Brain microvascular endothelial cell (primary cell): ENCODE results near the gene RAMP1.

ENCODE experiments used
- DNase-seq: peaks from one replicate; pipeline ENCODE4 v3.0.0-alpha.2; 2020
- H3K27ac ChIP-seq: fragments of 250-450 bp; sonication (Bioruptor Pico); 2 replicates; pipeline ENCODE4 v1.5.1; 2020; ENCODE audit warnings: mild to moderate bottlenecking, moderate library complexity
- H3K27me3 ChIP-seq: fragments of 250-450 bp; sonication (Bioruptor Pico); replicated peaks from 2 replicates; pipeline ENCODE4 v1.5.1; 2020; ENCODE audit warnings: mild to moderate bottlenecking
- H3K36me3 ChIP-seq: fragments of 250-450 bp; sonication (Bioruptor Pico); replicated peaks from 2 replicates; pipeline ENCODE4 v1.5.1; 2020; ENCODE audit warnings: mild to moderate bottlenecking
- H3K4me3 ChIP-seq: 2 replicates; pipeline ENCODE4 v1.5.1; 2011; ENCODE audit warnings: low read depth, mild to moderate bottlenecking, control low read depth, low read length, moderate library complexity
- in situ Hi-C: cut with HindIII; loops from 2 replicates; pipeline ENCODE4 v1.10.0; 2017; ENCODE audit warnings: low sequenced_read_pairs, low pct_ligation_motif_present
- TF ChIP-seq, protein P1 (sequence below): IDR thresholded peaks from 2 replicates; pipeline ENCODE4 v1.5.1; 2011; ENCODE audit warnings: low read depth, mild to moderate bottlenecking, moderate library complexity, low read length, control low read depth, inconsistent platforms; ENCODE audit errors: missing control alignments

RAMP1 gene

GRCh38 chr2:237860273-237860935, 981 bp downstream of the RAMP1 start:
- Histone ChIP-seq H3K36me3 (no peaks in the 10 kb centered on the region), H3K27ac (no peak overlapping the region), H3K27me3 (peaks cover 15% of the 10 kb centered on the region), H3K4me3 (peak overlapping the region; percentile 44)
- no peak for DNase-seq
- in situ Hi-C loops: no loop called here
- TF ChIP-seq, protein P1, sequence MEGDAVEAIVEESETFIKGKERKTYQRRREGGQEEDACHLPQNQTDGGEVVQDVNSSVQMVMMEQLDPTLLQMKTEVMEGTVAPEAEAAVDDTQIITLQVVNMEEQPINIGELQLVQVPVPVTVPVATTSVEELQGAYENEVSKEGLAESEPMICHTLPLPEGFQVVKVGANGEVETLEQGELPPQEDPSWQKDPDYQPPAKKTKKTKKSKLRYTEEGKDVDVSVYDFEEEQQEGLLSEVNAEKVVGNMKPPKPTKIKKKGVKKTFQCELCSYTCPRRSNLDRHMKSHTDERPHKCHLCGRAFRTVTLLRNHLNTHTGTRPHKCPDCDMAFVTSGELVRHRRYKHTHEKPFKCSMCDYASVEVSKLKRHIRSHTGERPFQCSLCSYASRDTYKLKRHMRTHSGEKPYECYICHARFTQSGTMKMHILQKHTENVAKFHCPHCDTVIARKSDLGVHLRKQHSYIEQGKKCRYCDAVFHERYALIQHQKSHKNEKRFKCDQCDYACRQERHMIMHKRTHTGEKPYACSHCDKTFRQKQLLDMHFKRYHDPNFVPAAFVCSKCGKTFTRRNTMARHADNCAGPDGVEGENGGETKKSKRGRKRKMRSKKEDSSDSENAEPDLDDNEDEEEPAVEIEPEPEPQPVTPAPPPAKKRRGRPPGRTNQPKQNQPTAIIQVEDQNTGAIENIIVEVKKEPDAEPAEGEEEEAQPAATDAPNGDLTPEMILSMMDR: no peak

- H3K27me3 ChIP-seq: peaks cover 9% of the 10 kb centered on the region
- TF ChIP-seq, protein P1: no peak
- H3K27ac ChIP-seq: no peak overlapping the region
- in situ Hi-C loops: no loop called here
- DNase-seq: no peak
- no peak overlapping the region for H3K4me3 ChIP-seq
- no peaks in the 10 kb centered on the region for H3K36me3 ChIP-seq
These were observed 2.6 kb downstream of the RAMP1 start for GRCh38 chr2:237861875-237862527.

- Histone ChIP-seq H3K27ac (no peak overlapping the region), H3K27me3 (peaks cover 8% of the 10 kb centered on the region), H3K4me3 (no peak overlapping the region), H3K36me3 (no peaks in the 10 kb centered on the region)
- TF ChIP-seq, protein P1: no peak
- in situ Hi-C loops: no loop called here
- DNase-seq: no peak
These were observed 3.1 kb downstream of the RAMP1 start for GRCh38 chr2:237862528-237862895.

GRCh38 chr2:237863102-237863511, 3.7 kb downstream of the RAMP1 start:
- DNase-seq: no peak
- H3K27me3 ChIP-seq: peaks cover 8% of the 10 kb centered on the region
- in situ Hi-C loops: no loop called here
- H3K4me3 ChIP-seq: no peak overlapping the region
- no peaks in the 10 kb centered on the region for H3K36me3 ChIP-seq
- TF ChIP-seq, protein P1: no peak
- no peak overlapping the region for H3K27ac ChIP-seq

DNA sequence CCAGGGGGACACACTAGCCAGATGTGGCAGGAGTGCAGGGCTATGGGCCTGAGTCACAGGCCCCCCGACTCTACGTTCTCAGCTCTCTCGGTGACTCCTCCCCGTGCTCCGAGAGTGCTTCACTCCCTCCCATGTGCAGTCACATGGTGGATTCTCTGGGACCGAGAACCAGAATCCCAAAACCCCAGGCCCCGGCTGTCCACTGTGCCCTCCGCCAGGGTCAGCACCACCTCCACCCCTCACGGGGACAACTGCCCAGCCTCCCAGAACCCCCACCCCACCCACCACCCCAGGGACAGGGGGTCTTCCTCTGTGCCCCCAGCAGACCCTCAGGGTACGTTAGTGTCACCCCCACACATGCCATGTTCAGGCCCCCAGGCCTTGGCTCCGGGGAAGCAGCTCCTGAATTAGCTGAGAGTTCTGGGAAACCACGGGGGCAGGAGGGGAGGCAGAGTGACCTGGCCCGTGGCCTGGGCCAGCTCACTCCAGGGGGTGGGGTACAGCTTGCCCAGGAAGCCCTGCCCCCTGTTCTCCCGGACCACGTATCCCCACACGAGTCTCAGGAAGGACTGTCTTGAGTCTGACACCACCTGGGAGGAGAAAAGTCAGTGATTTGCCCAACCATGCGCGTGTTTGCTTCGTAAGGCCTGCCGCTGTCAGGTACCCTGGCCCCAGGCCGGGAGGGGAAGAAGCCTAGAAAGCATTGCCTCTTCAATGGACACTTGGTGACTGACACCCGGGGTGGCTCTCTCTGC, 4.4 kb downstream of the RAMP1 start:
- Histone ChIP-seq H3K36me3 (no peaks in the 10 kb centered on the region), H3K27ac (no peak overlapping the region), H3K27me3 (peaks cover 7% of the 10 kb centered on the region), H3K4me3 (no peak overlapping the region)
- in situ Hi-C loops: no loop called here
- DNase-seq: no peak
- TF ChIP-seq, protein P1: no peak
